OCI-LY1 (cell line): ENCODE data around the gene RBMS3.

ENCODE experiments used
- H2AFZ ChIP-seq: fragments of 200-600 bp; sonication (generic), shearing (Covaris generic); 2 replicates; pipeline ENCODE4 v1.6.0; 2014; ENCODE audit warnings: antibody characterized with exemption, mild to moderate bottlenecking, low read length
- H3F3A ChIP-seq: fragments of 200-600 bp; sonication (generic), shearing (Covaris generic); 2 replicates; pipeline ENCODE4 v1.6.0; 2014; ENCODE audit warnings: mild to moderate bottlenecking, antibody characterized with exemption, low read length, moderate library complexity; ENCODE audit not compliant: insufficient read depth
- H3K27ac ChIP-seq: fragments of 200-600 bp; sonication (generic); 2 replicates; pipeline ENCODE4 v1.5.1; 2014; ENCODE audit warnings: low read length, mixed run types, mild to moderate bottlenecking, low read depth; ENCODE audit not compliant: poor library complexity, severe bottlenecking
- H3K27me3 ChIP-seq: fragments of 200-600 bp; sonication (generic); 2 replicates; pipeline ENCODE4 v1.6.0; 2014; ENCODE audit warnings: antibody characterized with exemption, mild to moderate bottlenecking, low read length, moderate library complexity; ENCODE audit not compliant: insufficient read depth
- H3K36me3 ChIP-seq: fragments of 200-600 bp; sonication (generic); 2 replicates; pipeline ENCODE4 v1.6.1; 2014; ENCODE audit warnings: mild to moderate bottlenecking, antibody characterized with exemption, low read length, moderate library complexity, mixed read lengths; ENCODE audit not compliant: insufficient read depth
- H3K4me1 ChIP-seq: fragments of 200-600 bp; sonication (generic); 2 replicates; pipeline ENCODE4 v1.5.1; 2014; ENCODE audit warnings: mild to moderate bottlenecking, low read length, moderate library complexity; ENCODE audit not compliant: insufficient read depth, severe bottlenecking
- H3K4me2 ChIP-seq: fragments of 200-600 bp; sonication (generic), shearing (Covaris generic); 2 replicates; pipeline ENCODE4 v1.6.1; 2014; ENCODE audit warnings: low read length
- H3K4me3 ChIP-seq: fragments of 200-600 bp; sonication (generic); 2 replicates; pipeline ENCODE4 v1.5.1; 2014; ENCODE audit warnings: low read length, low read depth, mild to moderate bottlenecking, mixed read lengths; ENCODE audit not compliant: poor library complexity, severe bottlenecking
- H3K79me2 ChIP-seq: fragments of 200-600 bp; shearing (Covaris generic); 2 replicates; pipeline ENCODE4 v1.6.1; 2016; ENCODE audit warnings: mixed run types, low read length, mixed read lengths; ENCODE audit not compliant: insufficient read depth
- H3K9ac ChIP-seq: fragments of 200-600 bp; sonication (generic), shearing (Covaris generic); 2 replicates; pipeline ENCODE4 v1.6.1; 2014; ENCODE audit warnings: mild to moderate bottlenecking, low read length, mixed read lengths
- H3K9me2 ChIP-seq: fragments of 200-600 bp; sonication (generic), shearing (Covaris generic); 2 replicates; pipeline ENCODE4 v1.6.1; 2014; ENCODE audit warnings: low read depth, mild to moderate bottlenecking, low read length, mixed read lengths
- H3K9me3 ChIP-seq: fragments of 200-600 bp; shearing (Covaris generic); 2 replicates; pipeline ENCODE4 v1.6.1; 2014; ENCODE audit warnings: low read length, mixed read lengths
- H4K20me1 ChIP-seq: fragments of 200-600 bp; sonication (generic), shearing (Covaris generic); 2 replicates; pipeline ENCODE4 v1.6.0; 2016; ENCODE audit warnings: mild to moderate bottlenecking, low read length; ENCODE audit not compliant: insufficient read depth
- EZH2 ChIP-seq: fragments of 200-600 bp; sonication (generic), shearing (Covaris generic); IDR thresholded peaks from 2 replicates; pipeline ENCODE4 v1.8.0; 2017; ENCODE audit warnings: borderline replicate concordance, mixed run types, mild to moderate bottlenecking, antibody characterized with exemption, low read length, moderate library complexity, mixed read lengths
- TF ChIP-seq, protein P1 (sequence below): fragments of 200-600 bp; sonication (generic), shearing (Covaris generic); IDR thresholded peaks from 2 replicates; pipeline ENCODE4 v1.5.1; 2017; ENCODE audit warnings: mild to moderate bottlenecking, antibody characterized with exemption, low read length, moderate library complexity, mixed read lengths

The RBMS3 gene

DNA sequence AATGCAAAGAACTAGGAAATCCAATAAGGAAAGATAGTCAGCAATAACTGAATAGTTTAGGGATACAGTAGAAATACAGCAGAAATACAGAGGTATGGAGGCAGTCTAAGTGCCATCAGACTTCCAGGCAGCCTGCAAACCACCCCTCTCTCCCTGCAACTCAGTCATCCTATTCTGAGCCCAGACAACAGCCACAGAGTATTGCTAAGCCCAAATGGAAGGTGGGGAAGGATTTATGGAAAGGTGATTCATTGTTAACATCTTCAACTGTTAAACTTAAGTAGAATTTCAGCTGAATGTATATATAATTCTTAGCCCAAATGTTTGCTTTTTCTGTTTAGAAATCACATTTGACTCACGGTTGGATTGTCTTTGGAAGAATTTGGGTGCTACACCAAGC is 300.4 kb downstream of the RBMS3 start:
- Histone ChIP-seq H3K4me3 (no peak overlapping the region), H3K27ac (no peak overlapping the region), H4K20me1 (no peaks in the 10 kb centered on the region), H3K36me3 (no peaks in the 10 kb centered on the region), H3K9me2 (no peaks in the 10 kb centered on the region), H2AFZ (no peak overlapping the region), H3K9ac (no peak overlapping the region), H3K9me3 (no peaks in the 10 kb centered on the region), H3K4me2 (no peak overlapping the region), H3K4me1 (peaks cover 21% of the 10 kb centered on the region), H3K79me2 (no peaks in the 10 kb centered on the region), H3K27me3 (no peaks in the 10 kb centered on the region), H3F3A (no peaks in the 10 kb centered on the region)
- TF ChIP-seq, protein P1, sequence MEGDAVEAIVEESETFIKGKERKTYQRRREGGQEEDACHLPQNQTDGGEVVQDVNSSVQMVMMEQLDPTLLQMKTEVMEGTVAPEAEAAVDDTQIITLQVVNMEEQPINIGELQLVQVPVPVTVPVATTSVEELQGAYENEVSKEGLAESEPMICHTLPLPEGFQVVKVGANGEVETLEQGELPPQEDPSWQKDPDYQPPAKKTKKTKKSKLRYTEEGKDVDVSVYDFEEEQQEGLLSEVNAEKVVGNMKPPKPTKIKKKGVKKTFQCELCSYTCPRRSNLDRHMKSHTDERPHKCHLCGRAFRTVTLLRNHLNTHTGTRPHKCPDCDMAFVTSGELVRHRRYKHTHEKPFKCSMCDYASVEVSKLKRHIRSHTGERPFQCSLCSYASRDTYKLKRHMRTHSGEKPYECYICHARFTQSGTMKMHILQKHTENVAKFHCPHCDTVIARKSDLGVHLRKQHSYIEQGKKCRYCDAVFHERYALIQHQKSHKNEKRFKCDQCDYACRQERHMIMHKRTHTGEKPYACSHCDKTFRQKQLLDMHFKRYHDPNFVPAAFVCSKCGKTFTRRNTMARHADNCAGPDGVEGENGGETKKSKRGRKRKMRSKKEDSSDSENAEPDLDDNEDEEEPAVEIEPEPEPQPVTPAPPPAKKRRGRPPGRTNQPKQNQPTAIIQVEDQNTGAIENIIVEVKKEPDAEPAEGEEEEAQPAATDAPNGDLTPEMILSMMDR = no peak
- no peak for TF ChIP-seq EZH2

DNA sequence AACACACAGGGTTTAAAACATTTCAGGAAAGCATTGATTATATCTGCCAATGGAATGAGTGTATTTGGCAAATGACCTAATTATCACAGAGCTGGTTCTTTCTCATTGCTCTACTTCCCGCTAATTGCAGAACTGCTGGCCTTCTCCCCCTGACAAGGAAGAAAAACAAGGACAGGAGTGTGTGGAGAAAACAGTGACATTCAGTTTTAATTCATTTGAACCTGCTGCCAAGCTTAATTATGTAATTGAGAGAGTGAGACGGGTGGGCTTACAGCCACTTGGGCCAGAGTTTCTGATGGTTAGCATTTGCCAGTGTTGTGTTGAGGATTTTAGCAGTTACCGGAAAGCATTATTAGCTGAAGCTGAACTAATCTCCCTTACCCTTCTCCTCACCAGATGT is 301.4 kb downstream of the RBMS3 start:
- Histone ChIP-seq H2AFZ (no peak overlapping the region), H3K4me1 (peaks cover 30% of the 10 kb centered on the region), H3K27me3 (no peaks in the 10 kb centered on the region), H3K79me2 (no peaks in the 10 kb centered on the region), H3K4me2 (no peak overlapping the region), H3K4me3 (no peak overlapping the region), H3K9ac (no peak overlapping the region), H3K9me3 (no peaks in the 10 kb centered on the region), H3K27ac (no peak overlapping the region), H3F3A (no peaks in the 10 kb centered on the region), H3K36me3 (no peaks in the 10 kb centered on the region), H4K20me1 (no peaks in the 10 kb centered on the region), H3K9me2 (no peaks in the 10 kb centered on the region)
- TF ChIP-seq EZH2 = no peak
- TF ChIP-seq, protein P1 = no peak

DNA sequence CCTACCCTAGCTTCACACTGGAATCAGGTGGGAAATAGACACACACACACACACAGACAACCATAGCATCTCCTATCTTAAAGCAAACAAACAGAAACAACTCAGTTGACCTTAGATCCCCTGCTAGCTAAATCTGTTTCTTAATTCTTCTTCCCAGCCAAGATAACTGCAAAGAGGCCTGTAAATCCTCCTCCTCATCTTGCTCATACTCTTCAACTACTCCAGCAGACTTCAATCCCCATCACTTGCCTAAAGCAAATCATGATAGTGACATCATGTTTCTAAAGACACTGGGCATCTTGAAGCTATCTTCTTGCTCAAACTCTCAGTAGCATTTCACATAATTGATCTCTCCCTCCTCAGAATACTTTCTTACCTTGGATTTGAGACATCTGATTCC is 303.0 kb downstream of the RBMS3 start:
- Histone ChIP-seq H3K9me2 (no peaks in the 10 kb centered on the region), H3K27ac (no peak overlapping the region)

More for the DNA sequence above, 303.0 kb downstream of the RBMS3 start:
- H3K27me3 ChIP-seq = no peaks in the 10 kb centered on the region
- H2AFZ ChIP-seq = no peak overlapping the region
- H3F3A ChIP-seq = no peaks in the 10 kb centered on the region
- H3K9ac ChIP-seq = no peak overlapping the region
- H3K4me3 ChIP-seq = no peak overlapping the region
- H3K4me1 ChIP-seq = peaks cover 32% of the 10 kb centered on the region
- no peak overlapping the region for H3K4me2 ChIP-seq
- TF ChIP-seq, protein P1 = no peak
- TF ChIP-seq EZH2 = no peak
- H3K9me3 ChIP-seq = no peaks in the 10 kb centered on the region
- H4K20me1 ChIP-seq = no peaks in the 10 kb centered on the region
- H3K36me3 ChIP-seq = no peaks in the 10 kb centered on the region
- H3K79me2 ChIP-seq = no peaks in the 10 kb centered on the region
